Small intestine (tissue), 7 donors: ENCODE data around the gene CDH19. TPM values are rescaled to one million over a fixed set of nuclear protein-coding genes. Genes with fewer than 3 reads are reported as not detected.

Experiments
- DNase-seq, 2 donors: peaks; one replicate each; pipeline versions ENCODE4 v3.0.0 to v3.0.0-alpha.2; 2013
- FAIRE-seq: peaks from 2 replicates; lab custom pipeline; 2012; peaks lifted over from hg19 to GRCh38; lab: Jason Lieb, UNC
- H3K27ac ChIP-seq, 3 donors: one replicate each; pipeline ENCODE4 v1.5.1; 2013; ENCODE audit warnings: low read length in 2 of 3, mild to moderate bottlenecking in 2 of 3, control low read depth in 1 of 3, inconsistent platforms in 1 of 3, low read depth in 1 of 3, moderate library complexity in 1 of 3
- H3K27me3 ChIP-seq, 3 donors: one replicate each; pipeline ENCODE4 v1.6.1; 2013; ENCODE audit warnings: low read length in 3 of 3, inconsistent platforms in 1 of 3; ENCODE audit not compliant: control insufficient read depth in 3 of 3, insufficient read depth in 3 of 3
- H3K36me3 ChIP-seq, 3 donors: one replicate each; pipeline ENCODE4 v1.6.1; 2013; ENCODE audit warnings: low read length in 3 of 3, inconsistent platforms in 1 of 3, low read depth in 1 of 3, mild to moderate bottlenecking in 1 of 3, moderate library complexity in 1 of 3; ENCODE audit not compliant: control insufficient read depth in 3 of 3, insufficient read depth in 2 of 3
- H3K4me1 ChIP-seq, 3 donors: one replicate each; pipeline ENCODE4 v1.6.1; 2013; ENCODE audit warnings: low read length in 2 of 3, inconsistent platforms in 1 of 3, low read depth in 1 of 3, mild to moderate bottlenecking in 1 of 3, moderate library complexity in 1 of 3; ENCODE audit not compliant: control insufficient read depth in 3 of 3, insufficient read depth in 2 of 3
- H3K4me3 ChIP-seq, 3 donors: one replicate each; pipeline ENCODE4 v1.5.1; 2013; ENCODE audit warnings: low read length in 3 of 3, control low read depth in 1 of 3, inconsistent platforms in 1 of 3, low read depth in 1 of 3, mild to moderate bottlenecking in 1 of 3, moderate library complexity in 1 of 3
- H3K9me3 ChIP-seq, 2 donors: one replicate each; pipeline ENCODE4 v1.6.1; 2013; ENCODE audit warnings: low read depth in 1 of 2, low read length in 1 of 2; ENCODE audit not compliant: control insufficient read depth in 2 of 2, insufficient read depth in 1 of 2
- WGBS, 3 donors: extraction: QIAGEN DNeasy Blood & Tissue Kit; methylation state at CpG; one replicate each; pipeline ENCODE4 v1.1.7; 2013; 5-methylcytosine and 5-hydroxymethylcytosine counted together
- polyA plus RNA-seq, 4 donors: library from polyadenylated mRNA; stranded (reverse) in 3 of 4; unstranded in 1 of 4; fragments of 200-250 nt in 3 of 4; fragments of 120-200 nt in 1 of 4; gene quantifications; one replicate each; pipeline versions ENCODE4 v1.2.1 to v1.2.3, GENCODE V29; 2013
- donor health status: healthy with polysubstance abuse.
- donor health status: control.
- donor health status: control.
- donor health status: Bipolar disorder and iron deficiency.
- donor health status: healthy.

The CDH19 gene
- polyA plus RNA-seq, 4 donors = 0.27 to 3.0 (median 0.86) TPM; not detected in 1

DNA sequence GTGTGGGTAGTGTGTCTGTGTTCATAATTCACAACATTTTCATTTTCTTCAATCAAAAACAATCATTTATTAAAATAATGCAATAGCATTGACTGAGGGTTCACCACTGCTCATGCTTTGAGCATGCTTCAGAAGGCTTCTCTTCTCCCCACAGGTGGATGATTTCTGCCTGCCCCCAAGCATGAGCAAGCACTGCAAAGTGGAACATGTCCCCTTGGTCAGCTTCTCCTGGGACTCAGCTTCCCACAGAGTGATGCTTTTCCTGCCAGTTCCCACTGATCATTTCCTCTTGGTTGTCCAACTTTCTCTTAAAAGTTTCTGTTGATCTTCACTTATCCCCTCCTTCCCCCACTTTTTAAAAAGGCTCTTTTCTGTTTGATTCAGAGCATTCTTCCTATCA is 31.5 kb upstream of the CDH19 start:
- FAIRE-seq (no peak), DNase-seq (no peak)
- Histone ChIP-seq H3K4me1 (no peaks in the 10 kb centered on the region), H3K4me3 (no peak overlapping the region), H3K9me3 (no peaks in the 10 kb centered on the region), H3K36me3 (no peaks in the 10 kb centered on the region), H3K27ac (no peak overlapping the region), H3K27me3 (no peaks in the 10 kb centered on the region)

DNA sequence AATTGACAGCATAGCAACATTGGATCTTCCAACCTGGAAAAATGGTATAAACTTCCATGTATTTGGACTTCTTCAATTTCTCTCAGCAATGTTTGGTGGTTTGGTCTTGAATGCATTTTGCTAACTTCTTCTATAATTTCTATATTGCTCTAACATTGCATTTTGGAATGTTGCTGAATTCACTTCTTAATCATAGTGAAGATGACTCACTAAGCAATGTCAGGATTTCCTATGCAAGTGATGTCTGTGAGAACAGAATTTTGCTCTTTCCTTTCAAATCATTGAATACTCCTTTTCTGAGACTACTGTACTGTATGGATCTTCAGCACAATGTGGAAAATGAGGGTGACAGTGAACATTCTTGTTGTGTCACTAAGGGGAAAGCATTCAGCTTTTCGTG is 28.9 kb upstream of the CDH19 start:
- WGBS, 3 donors = 73 to 86% (median 77%) methylated on average over 1 of the region's 1 CpG

DNA sequence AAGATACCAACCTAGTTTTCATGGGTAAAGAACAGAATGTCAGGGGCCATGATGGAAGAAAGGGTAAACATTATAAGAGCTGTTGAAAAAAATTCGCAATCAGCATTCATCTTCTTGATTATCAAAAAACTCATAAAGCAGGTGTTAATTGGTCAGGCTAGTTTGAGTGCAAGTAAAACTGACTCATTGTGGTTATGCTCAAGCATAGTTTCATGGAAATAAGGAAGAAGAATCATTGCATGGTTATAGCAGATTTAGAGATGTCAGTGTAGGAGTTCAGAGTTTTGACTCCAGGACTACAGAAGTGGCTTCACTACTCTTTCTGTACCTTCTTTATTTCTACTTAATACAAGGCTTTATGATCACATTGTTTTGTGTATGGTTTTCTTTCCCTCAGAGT is 26.9 kb upstream of the CDH19 start:
- DNase-seq (no peak), FAIRE-seq (no peak)
- H3K4me1 ChIP-seq = no peaks in the 10 kb centered on the region
- H3K4me3 ChIP-seq = no peak overlapping the region
- H3K36me3 ChIP-seq = no peaks in the 10 kb centered on the region
- WGBS, 3 donors = 43 to 61% (median 56%) methylated on average over 1 of the region's 1 CpG
- no peak overlapping the region for H3K27ac ChIP-seq
- H3K9me3 ChIP-seq = no peaks in the 10 kb centered on the region
- no peaks in the 10 kb centered on the region for H3K27me3 ChIP-seq

More for the DNA sequence above, 28.9 kb upstream of the CDH19 start:
- Histone ChIP-seq H3K27ac (no peak overlapping the region), H3K27me3 (no peaks in the 10 kb centered on the region), H3K9me3 (no peaks in the 10 kb centered on the region), H3K4me3 (no peak overlapping the region), H3K36me3 (no peaks in the 10 kb centered on the region), H3K4me1 (no peaks in the 10 kb centered on the region)
- DNase-seq (no peak), FAIRE-seq (no peak)

DNA sequence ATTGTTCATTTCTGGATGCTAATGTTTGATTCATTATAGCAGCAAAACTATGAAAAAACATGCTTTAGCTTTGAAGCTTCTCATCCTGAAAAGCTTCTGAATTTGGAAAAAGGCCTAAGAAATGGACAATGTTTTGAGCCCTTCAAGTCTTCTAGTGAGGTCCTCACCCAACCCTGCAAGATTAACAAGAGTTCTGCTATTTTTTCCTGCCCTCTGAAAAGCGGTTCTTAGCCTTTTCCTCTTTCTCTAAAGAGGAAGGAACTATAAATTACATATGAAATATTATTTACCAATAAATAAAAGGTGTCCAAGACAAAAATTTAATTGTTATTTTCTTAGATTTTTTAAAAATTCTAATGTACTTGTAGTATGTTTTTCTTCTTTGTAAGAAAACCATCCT is 19.9 kb upstream of the CDH19 start:
- Histone ChIP-seq H3K9me3 (no peaks in the 10 kb centered on the region), H3K27me3 (no peaks in the 10 kb centered on the region), H3K4me1 (no peaks in the 10 kb centered on the region), H3K36me3 (no peaks in the 10 kb centered on the region), H3K27ac (no peak overlapping the region), H3K4me3 (no peak overlapping the region)
- no peak for DNase-seq
- FAIRE-seq = no peak
- 57 to 82% (median 72%) methylated on average over 1 of the region's 1 CpG for WGBS, 3 donors

GRCh38 chr18:66621816-66622576 is 18.1 kb upstream of the CDH19 start:
- H3K27ac ChIP-seq = no peak overlapping the region
- FAIRE-seq = no peak
- no peaks in the 10 kb centered on the region for H3K36me3 ChIP-seq
- no peaks in the 10 kb centered on the region for H3K4me1 ChIP-seq
- H3K27me3 ChIP-seq = no peaks in the 10 kb centered on the region
- DNase-seq = no peak
- H3K9me3 ChIP-seq = no peaks in the 10 kb centered on the region
- H3K4me3 ChIP-seq = no peak overlapping the region
- 73 to 88% (median 74%) methylated on average over 9 to 12 of the region's 12 CpGs for WGBS, 3 donors

- FAIRE-seq (no peak), DNase-seq (peak in 1 of 2 donors; percentile 3)
- Histone ChIP-seq H3K27me3 (no peaks in the 10 kb centered on the region), H3K4me3 (no peak overlapping the region), H3K4me1 (no peaks in the 10 kb centered on the region), H3K27ac (no peak overlapping the region), H3K36me3 (no peaks in the 10 kb centered on the region), H3K9me3 (no peaks in the 10 kb centered on the region)
- WGBS, 3 donors = 39 to 70% (median 51%) methylated on average over 4 of the region's 4 CpGs
Measured at GRCh38 chr18:66616523-66616983, 12.7 kb upstream of the CDH19 start.

DNA sequence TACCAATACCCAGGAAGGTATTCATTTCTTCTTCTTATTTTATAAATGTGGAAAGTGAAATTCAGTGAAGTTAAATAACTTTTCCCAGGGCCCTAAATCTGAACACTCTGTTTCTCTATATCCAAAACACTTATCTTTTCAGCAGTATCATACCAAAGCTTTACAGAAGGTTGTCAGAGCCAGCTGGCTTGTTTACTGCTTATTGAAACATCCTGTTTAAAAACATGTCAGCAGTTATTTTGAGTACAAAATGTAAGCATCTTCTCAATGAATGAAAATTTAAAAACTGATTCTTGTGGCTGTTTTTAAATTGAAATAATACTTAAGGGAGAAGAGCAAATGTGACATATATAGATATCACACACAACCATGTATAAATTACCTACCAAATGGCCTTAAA is 11.3 kb upstream of the CDH19 start:
- DNase-seq = no peak
- Histone ChIP-seq H3K27me3 (no peaks in the 10 kb centered on the region), H3K4me1 (no peaks in the 10 kb centered on the region), H3K4me3 (no peak overlapping the region), H3K27ac (no peak overlapping the region), H3K36me3 (no peaks in the 10 kb centered on the region), H3K9me3 (no peaks in the 10 kb centered on the region)
- no peak for FAIRE-seq

GRCh38 chr18:66607632-66608031 is 3.7 kb upstream of the CDH19 start:
- Histone ChIP-seq H3K27ac (no peak overlapping the region), H3K4me1 (no peaks in the 10 kb centered on the region), H3K36me3 (no peaks in the 10 kb centered on the region), H3K4me3 (no peak overlapping the region), H3K27me3 (no peaks in the 10 kb centered on the region), H3K9me3 (no peaks in the 10 kb centered on the region)
- DNase-seq (no peak), FAIRE-seq (no peak)
- 94 to 97% (median 96%) methylated on average over 6 of the region's 6 CpGs for WGBS, 3 donors

GRCh38 chr18:66601649-66602048 is 2.2 kb downstream of the CDH19 start:
- no peak for FAIRE-seq

More at GRCh38 chr18:66601649-66602048, 2.2 kb downstream of the CDH19 start:
- 35 to 51% (median 38%) methylated on average over 3 of the region's 3 CpGs for whole genome bisulfite sequencing, 3 donors
- H3K27ac ChIP-seq = no peak overlapping the region
- DNase-seq = no peak
- no peaks in the 10 kb centered on the region for H3K9me3 ChIP-seq
- H3K4me1 ChIP-seq = no peaks in the 10 kb centered on the region
- H3K36me3 ChIP-seq = no peaks in the 10 kb centered on the region
- no peak overlapping the region for H3K4me3 ChIP-seq
- H3K27me3 ChIP-seq = no peaks in the 10 kb centered on the region
